A549 treated with GW870086 at 1 μM for 4 hours (cell line): ENCODE data around the gene TFF3. TPM values are rescaled to one million over a fixed set of nuclear protein-coding genes. Genes with fewer than 3 reads are reported as not detected.

Experiments used
- total RNA-seq: library from RNA; stranded (reverse); fragments of 200-300 nt; extraction: Qiagen RNA extraction; gene quantifications from 5 replicates; pipeline ENCODE4 v1.2.3, GENCODE V29; 2022; ENCODE audit warnings: low read depth

Gene TFF3
- not detected in 5 replicates for total RNA-seq

DNA sequence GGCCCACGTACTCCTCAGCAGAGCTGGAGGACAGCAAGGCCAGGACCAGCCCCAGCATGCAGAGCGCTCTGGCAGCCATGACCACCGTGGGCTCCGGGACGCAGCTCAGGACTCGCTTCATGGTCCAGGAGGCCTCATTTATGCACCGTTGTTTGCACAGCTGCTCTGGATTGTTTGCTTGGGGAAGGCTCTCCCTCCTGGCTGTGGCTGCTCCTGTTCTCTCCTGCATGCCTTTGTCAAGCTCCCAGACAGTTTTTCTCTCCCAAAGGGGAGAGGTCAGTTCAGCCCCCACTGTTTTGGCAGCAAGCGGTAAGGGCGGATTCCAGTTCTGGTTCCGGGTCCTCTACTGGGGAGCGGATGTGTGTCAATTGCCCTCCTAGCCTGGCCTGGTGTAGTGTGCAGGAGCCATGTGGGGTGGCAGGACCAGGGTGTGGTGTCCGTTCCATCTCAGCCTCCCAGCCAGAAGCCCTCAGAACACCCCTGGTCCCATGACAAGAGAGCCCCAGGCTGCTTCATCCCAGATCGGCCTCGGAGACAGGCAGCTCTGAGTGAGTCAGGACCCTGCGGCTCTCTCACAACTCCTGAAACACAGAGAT lies at the start of gene TFF3:
Gene TFF3, minus strand, starts transcription at position 114 of the 596 bp plus-strand sequence. Its CDS starts 35 bp downstream, at position 79.

GRCh38 chr21:42350927-42351426 lies 35.8 kb upstream of the TFF3 start, which contains the start of gene TFF2:
TFF2 (minus strand) TSS chr21:42350994; CDS start chr21:42350957, 37 bp downstream.

Other genes starting within 250 kb of the TFF3 start
- not detected in 5 replicates for gene UMODL1, start 244.1 kb downstream of the TFF3 start, total RNA-seq
- 2.3 to 2.8 TPM (median 2.6 TPM) in 5 replicates for gene ABCG1, start 96.3 kb downstream of the TFF3 start, total RNA-seq
- not detected in 5 replicates for gene TFF2, start 35.6 kb upstream of the TFF3 start, total RNA-seq
- 18.3 to 36.3 TPM (median 26.5 TPM) in 5 replicates for gene TFF1, start 51.1 kb upstream of the TFF3 start, total RNA-seq
- 0.13 to 0.45 TPM (median 0.18 TPM) in 5 replicates for gene TMPRSS3, start 80.6 kb upstream of the TFF3 start, total RNA-seq
- 0.07 to 0.25 TPM (median 0.13 TPM) in 4 of 5 replicates, not detected in the other for gene UBASH3A, start 88.5 kb upstream of the TFF3 start, total RNA-seq
- 0.40 to 0.94 TPM (median 0.78 TPM) in 5 replicates for gene RSPH1, start 180.8 kb upstream of the TFF3 start, total RNA-seq
- 2.7 to 5.0 TPM (median 3.1 TPM) in 5 replicates for gene SLC37A1, start 198.4 kb upstream of the TFF3 start, total RNA-seq